HG03103 (cell line): ENCODE results near the gene THG1L.
A peak's percentile ranks its signal among the peaks of the same experiment; 100 is the strongest.
"Not testable (repeated sequence)": the region's sequence is repeated elsewhere in the genome, so short reads cannot be mapped to it uniquely, and the experiment has no call there.

Experiments
- ATAC-seq: cut with Tn5 transposase; IDR thresholded peaks from one replicate; pipeline ENCODE4 v1.9.1; 2021; ENCODE audit warnings: low read depth; ENCODE audit not compliant: unreplicated experiment

Gene THG1L

DNA sequence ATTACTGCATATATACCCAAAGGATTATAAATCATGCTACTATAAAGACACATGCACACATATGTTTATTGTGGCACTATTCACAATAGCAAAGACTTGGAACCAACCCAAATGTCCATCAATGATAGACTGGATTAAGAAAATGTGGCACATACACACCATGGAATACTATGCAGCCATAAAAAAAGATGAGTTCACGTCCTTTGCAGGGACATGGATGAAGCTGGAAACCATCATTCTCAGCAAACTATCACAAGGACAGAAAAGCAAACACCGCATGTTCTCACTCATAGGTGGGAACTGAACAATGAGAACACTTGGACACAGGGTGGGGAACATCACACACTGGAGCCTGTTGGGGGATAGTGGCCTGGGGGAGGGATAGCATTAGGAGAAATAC, 4.6 kb upstream of the THG1L start:
- ATAC-seq = not testable (repeated sequence)

GRCh38 chr5:157727858-157728257, 3.4 kb upstream of the THG1L start:
- not testable (repeated sequence) for ATAC-seq

DNA sequence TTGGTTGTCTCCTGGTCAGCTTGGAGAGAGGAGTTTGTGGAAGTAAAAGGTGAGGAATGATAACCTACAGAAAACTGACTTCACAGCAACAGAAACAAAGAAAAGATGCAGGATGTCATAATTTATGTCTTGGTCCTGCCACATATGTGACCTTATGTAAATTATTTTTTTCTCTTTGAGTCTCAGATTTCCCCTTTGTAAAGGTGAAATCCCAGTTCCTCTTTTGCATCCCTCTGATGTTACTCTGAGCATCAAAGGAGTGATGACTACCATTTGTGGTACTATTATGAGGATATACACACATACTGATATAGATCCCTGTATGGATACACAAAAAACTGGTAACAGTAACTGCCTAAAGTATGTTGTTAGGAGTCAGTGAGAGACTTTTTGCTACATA, 1.4 kb upstream of the THG1L start:
- peak; percentile 60 for ATAC-seq

DNA sequence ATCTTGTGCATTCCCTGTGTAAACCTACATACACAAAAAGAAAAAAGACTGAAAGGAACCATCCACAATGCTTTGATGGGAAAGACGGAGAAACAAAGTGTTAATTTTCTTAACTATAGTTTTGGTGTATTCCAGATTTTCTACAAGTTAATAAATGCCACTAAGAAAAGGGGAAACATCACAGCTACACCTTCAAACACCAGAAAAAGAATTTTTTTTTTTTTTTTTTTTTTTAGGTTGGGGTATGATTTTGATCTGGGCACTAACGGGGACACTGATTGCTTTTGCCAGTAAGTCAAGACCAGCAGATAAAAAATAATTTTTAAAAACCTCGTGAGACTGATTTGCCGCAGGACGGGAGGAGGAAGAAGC, 334 bp upstream of the THG1L start:
- no peak for ATAC-seq

DNA sequence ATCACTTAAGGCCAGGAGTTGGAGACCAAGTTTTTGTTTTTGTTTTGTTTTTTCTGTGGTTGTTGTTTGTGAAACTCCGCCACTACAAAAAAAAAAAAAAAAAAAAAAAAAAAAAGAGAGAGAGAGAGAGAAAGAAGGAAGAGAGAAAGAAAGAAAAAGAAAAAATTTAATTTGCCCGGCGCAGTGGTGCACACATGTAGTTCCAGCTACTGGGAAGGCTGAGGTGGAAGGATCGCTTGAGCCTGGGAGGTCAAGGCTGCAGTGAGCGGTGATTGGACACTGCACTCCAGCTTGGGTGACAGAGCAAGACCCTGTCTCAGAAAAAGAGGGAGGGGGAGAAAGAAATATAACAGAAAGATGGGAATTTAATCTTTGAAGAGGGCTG, 902 bp downstream of the THG1L start:
- no peak for ATAC-seq

- ATAC-seq = no peak
Observed at GRCh38 chr5:157732596-157733262, 1.5 kb downstream of the THG1L start.

DNA sequence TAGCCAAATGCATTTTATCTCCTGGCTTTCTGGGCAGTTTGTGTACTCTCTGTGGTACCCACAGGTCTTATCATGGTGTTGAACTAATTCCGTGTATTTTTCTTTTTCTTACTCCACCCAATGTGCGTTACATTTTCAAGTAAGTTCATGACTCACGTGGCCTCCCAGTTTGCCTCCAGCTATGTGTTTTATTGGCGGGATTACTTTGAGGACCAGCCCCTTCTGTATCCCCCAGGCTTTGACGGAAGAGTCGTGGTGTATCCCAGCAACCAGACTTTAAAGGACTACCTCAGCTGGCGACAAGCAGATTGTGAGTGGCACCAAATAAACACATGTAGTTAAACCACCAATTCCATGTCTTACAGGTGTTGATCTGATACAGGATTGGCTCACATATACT, 3.2 kb downstream of the THG1L start:
- no peak for ATAC-seq

GRCh38 chr5:157735991-157736390, 4.8 kb downstream of the THG1L start:
- no peak for ATAC-seq

GRCh38 chr5:157739388-157740228, 8.4 kb downstream of the THG1L start:
- no peak for ATAC-seq

DNA sequence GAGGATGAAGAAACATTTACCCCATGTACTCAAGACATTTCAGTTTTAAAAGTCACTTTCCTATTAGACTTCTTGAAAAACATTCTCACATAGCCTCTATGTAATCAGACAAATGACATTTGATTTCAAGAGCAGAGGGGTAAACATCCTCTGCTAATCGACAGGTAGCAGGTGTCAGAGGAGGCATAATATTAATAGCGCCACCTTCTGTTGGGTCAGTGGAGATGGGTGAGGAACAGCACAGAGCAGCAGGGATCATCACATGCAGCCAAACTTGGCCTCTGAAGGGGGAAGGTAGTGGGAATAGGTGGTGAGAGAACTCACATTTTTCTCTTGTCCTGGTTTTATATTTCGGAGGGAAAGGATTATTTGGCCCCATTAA, 9.0 kb downstream of the THG1L start:
- ATAC-seq = no peak

DNA sequence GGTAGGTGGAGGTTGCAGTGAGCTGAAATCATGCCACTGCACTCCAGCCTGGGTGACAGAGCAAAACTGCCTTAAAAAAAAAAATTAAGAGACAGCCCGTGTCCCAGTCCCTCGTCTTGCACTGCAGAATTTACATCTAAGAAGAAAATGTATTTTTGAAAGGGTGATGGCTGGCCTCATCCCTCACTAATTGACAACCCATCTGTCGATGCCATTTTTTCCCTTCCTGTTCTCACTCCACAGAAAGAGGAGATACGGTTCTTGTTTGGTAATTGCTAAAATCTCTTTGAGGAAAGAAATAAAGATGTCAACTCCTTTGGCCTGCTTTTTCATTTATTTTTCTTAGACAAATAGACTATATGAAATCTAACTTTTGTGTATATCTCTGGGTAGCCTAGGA, 9.9 kb downstream of the THG1L start:
- ATAC-seq = no peak

GRCh38 chr5:157743163-157744050, 12.2 kb downstream of the THG1L start, which contains the start of gene LSM11:
Gene LSM11 (plus strand): TSS chr5:157743712. CDS start chr5:157743751, 39 bp downstream.
- ATAC-seq = peak; percentile 91

GRCh38 chr5:157744051-157745011, 13.1 kb downstream of the THG1L start:
- peak; percentile 19 for ATAC-seq

DNA sequence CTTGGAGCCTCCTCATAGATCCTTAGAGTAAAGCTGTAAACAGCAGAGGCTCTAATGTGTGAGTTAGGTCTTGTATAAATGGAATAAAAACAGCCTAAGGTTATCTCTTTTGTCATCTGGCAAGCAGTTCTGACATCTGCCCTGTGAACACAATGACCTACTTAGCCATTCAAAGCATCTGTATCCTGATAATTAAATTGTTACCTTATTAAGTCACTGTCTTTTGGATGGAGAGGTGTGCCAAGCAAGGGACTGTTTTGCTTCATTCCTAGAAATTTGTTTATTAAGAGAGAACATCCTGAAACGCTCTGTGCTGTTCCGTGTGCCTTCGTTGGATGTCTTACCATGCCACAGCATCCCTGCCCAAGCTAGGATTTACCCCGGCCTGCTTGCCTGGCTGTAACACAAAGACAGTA, 13.8 kb downstream of the THG1L start:
- no peak for ATAC-seq

DNA sequence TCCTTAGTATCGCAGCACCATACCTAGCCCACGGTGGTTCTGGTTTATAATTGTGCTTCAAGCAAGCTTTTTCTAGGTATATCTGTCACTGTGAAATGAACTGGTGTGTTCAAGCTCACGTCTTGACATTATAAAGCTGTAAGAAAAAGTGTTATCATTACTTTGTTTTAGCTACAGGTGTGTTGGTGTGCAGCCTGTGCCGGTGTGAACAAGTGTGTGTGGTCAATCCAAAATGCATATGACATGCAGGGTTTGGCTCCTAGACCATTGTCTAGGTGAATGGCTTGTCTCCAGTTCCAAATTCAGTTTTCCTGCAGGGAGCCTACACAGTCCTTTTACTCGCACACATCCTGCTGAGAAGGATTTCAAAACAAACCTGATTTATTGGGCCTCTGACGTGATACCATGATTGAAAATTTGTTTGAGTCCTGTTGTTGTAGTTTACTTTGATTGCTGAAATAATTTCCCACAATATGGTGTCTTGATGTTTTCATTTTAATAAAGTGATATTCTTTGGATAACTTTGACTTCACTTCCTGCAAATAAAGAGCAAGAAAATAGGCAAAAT, 16.0 kb downstream of the THG1L start:
- ATAC-seq = no peak

DNA sequence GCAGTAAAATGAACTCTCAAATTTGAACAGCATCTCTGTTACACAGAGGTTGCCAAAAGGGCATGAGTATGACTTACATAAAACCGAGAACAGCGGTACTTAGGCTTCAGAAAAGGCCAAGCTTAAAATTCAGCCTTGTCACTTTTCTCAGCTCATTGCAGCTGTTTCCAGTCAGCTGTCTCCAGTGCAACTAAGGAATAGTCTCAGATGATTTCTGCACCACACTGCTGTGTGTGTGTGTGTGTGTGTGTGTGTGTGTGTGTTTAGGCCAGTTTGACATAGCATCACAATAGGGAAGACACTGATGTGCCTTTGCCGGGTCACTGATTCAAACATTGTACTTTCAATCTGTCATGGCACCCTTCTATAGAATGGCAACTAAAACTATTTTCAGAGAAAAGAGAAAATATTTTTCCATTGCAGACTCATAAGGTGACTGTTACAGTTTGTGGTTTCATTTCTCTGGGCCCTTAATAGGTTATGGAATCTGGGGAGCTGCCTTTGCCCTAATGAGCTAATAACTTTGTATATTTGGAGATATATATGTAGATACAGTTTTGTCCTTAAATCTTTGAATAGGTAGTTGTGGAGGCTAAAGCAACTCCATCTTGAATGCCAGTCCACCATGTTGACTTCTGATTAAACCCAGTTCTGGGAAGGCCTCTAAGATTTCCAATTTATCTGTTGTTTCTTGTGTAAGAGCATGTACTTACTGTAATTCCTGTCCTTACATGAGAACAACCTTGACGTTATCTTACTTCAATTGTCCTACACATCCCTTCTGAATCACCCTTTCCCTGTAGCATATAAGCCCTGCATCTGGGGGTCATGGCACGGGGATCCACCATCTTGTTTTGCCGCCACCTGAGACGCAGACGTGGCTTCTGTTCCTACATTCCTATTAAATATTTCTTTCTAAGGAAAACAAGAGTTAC, 16.8 kb downstream of the THG1L start:
- no peak for ATAC-seq

GRCh38 chr5:157748760-157749461, 17.7 kb downstream of the THG1L start:
- no peak for ATAC-seq

GRCh38 chr5:157749462-157749799, 18.2 kb downstream of the THG1L start:
- ATAC-seq = no peak
